Mucosa of descending colon (tissue), 3 donors: Measurements from ENCODE around the gene LRRC8E. TPM values are rescaled to one million over a fixed set of nuclear protein-coding genes. Genes with fewer than 3 reads are reported as not detected.

Experiments
- ATAC-seq: fragments of 200-7000 bp; cut with Tn5 transposase; one replicate; pipeline ENCODE4 v1.9.1; 2020; ENCODE audit warnings: mild to moderate bottlenecking, moderate library complexity
- DNase-seq, 3 donors: peaks; one replicate each; pipeline ENCODE4 v3.0.0-alpha.2; 2020
- H3K36me3 ChIP-seq: fragments of 200-600 bp; one replicate; pipeline ENCODE4 v1.8.0; 2021; ENCODE audit warnings: low read depth, mild to moderate bottlenecking
- H3K4me1 ChIP-seq: fragments of 200-600 bp; one replicate; pipeline ENCODE4 v1.8.0; 2021; ENCODE audit warnings: low read depth, mild to moderate bottlenecking
- H3K4me3 ChIP-seq: fragments of 200-600 bp; one replicate; pipeline ENCODE4 v1.8.0; 2021; ENCODE audit warnings: mild to moderate bottlenecking
- H3K9me3 ChIP-seq: fragments of 200-600 bp; one replicate; pipeline ENCODE4 v1.8.0; 2021; ENCODE audit warnings: mild to moderate bottlenecking
- CTCF ChIP-seq: fragments of 200-600 bp; IDR thresholded peaks from one replicate; pipeline ENCODE4 v1.8.0; 2022; ENCODE audit warnings: antibody characterized with exemption, mild to moderate bottlenecking
- intact Hi-C, 2 donors: fragments of 100-400 bp; cut with DNase I in 1 of 2; cut with micrococcal nuclease in 1 of 2; formaldehyde crosslinking; loops; one replicate each; pipeline versions ENCODE4 v1.11.0 to v1.11.1; 2022; cut with DNase I, micrococcal nuclease
- total RNA-seq, 3 donors: library from RNA; stranded (reverse); fragmentation: NEBNext Ultra II Directional in 2 of 3; extraction: Animal tissue kit (Norgen Biotek cat#: 25700) in 2 of 3; gene quantifications; one replicate each; pipeline versions ENCODE4 v1.2.1 to v1.2.4, GENCODE V29; 2021 to 2023
- donor health status: DM: no; HTN: no; CAD: no; lungs with moderate emphysema.
- donor health status: DM: no; HTN: no; CAD: no.
- donor health status: DM: no; HTN: yes; CAD: no.

The LRRC8E gene
- total RNA-seq, 3 donors from 2014 or later: 0.32 to 1.5 (median 1.3) TPM

- intact Hi-C loops: no loop called here
- peaks cover 22% of the 10 kb centered on the region for H3K4me1 ChIP-seq
These were observed 13.4 kb upstream of the LRRC8E start for GRCh38 chr19:7874897-7875273.

GRCh38 chr19:7877249-7877836, 11.0 kb upstream of the LRRC8E start:
- Histone ChIP-seq H3K4me3 (no peak overlapping the region), H3K4me1 (peaks cover 10% of the 10 kb centered on the region), H3K36me3 (no peaks in the 10 kb centered on the region), H3K9me3 (no peaks in the 10 kb centered on the region)
- no peak for TF ChIP-seq CTCF
- no peak for ATAC-seq
- no peak for DNase-seq
- intact Hi-C loops: no loop called here

More at GRCh38 chr19:7874897-7875273, 13.4 kb upstream of the LRRC8E start:
- ATAC-seq: no peak
- no peak for DNase-seq
- Histone ChIP-seq H3K4me3 (no peak overlapping the region), H3K36me3 (no peaks in the 10 kb centered on the region), H3K9me3 (no peaks in the 10 kb centered on the region)
- TF ChIP-seq CTCF: no peak

- no peaks in the 10 kb centered on the region for H3K36me3 ChIP-seq
- ATAC-seq: no peak
- intact Hi-C loops: no loop called here
- no peak overlapping the region for H3K4me3 ChIP-seq
- no peaks in the 10 kb centered on the region for H3K9me3 ChIP-seq
- no peak for DNase-seq
- peaks cover 6% of the 10 kb centered on the region for H3K4me1 ChIP-seq
- TF ChIP-seq CTCF: no peak
These were observed 9.1 kb upstream of the LRRC8E start for GRCh38 chr19:7879111-7879807.

GRCh38 chr19:7879836-7880235, 8.5 kb upstream of the LRRC8E start:
- DNase-seq (no peak), ATAC-seq (no peak)
- intact Hi-C loops: no loop called here
- Histone ChIP-seq H3K36me3 (no peaks in the 10 kb centered on the region), H3K9me3 (no peaks in the 10 kb centered on the region), H3K4me3 (no peak overlapping the region), H3K4me1 (peaks cover 2% of the 10 kb centered on the region)
- no peak for TF ChIP-seq CTCF

- Histone ChIP-seq H3K4me3 (no peak overlapping the region), H3K4me1 (no peaks in the 10 kb centered on the region), H3K36me3 (no peaks in the 10 kb centered on the region), H3K9me3 (no peaks in the 10 kb centered on the region)
- ATAC-seq (no peak), DNase-seq (no peak)
- no peak for TF ChIP-seq CTCF
- intact Hi-C loops: no loop called here
These were observed 6.4 kb upstream of the LRRC8E start for GRCh38 chr19:7881910-7882309.
